ENCODE data around the gene SLC32A1.

The SLC32A1 gene

DNA sequence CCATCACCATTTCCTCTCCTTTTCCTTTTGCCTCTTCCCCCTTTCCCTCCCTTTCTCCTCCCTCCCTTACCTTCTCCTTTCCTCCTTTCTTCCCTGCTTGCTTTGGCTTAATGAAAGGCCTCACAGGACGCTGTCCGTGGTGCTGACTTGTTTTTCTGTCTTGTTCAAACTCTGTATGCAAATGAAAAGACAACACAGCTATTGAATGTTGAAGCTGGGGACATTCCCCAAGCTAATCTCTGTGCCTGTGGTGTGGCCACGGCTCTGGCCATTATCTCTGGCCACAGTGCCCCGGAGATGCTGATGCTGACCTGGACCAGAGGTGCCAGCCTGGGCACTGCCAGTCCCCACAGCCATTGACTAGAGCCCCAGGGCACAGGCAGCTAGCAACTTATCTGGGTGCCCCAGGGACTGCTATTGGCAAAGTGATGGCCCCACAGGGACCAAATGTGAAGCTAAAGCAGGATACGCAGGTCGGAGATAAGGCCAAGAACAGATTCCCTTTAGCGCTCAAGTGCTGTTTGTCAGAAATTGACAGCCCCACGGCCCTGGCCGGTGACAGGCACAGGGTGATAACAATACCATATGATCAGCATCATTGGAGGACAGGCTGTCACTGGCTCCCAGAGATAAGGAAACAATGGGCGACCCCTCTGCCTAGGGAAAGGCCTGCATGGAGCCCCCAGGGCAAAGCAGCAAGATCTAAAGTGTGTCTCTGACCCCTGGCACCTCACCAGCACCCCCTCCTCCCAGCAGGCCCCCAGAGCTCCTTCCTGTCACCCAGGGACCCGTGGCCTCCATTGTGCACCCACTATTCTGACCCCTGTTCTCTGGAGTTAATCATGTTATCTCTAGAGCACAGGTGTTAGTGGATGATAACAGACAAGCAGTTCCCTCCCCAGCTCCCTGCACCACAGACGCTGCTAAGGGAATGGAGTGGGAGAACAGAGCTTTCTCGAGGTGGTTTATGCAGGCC is 31.6 kb upstream of the SLC32A1 start:
- Histone ChIP-seq H3K4me2 (ENCODE audit: low read length) (no peak overlapping the region), H3K4me1 (ENCODE audit: control insufficient read depth, low read length) (no peaks in the 10 kb centered on the region), H4K20me1 (ENCODE audit: control insufficient read depth, insufficient read depth, low read depth, low read length) (no peaks in the 10 kb centered on the region), H3K9me3 (ENCODE audit: control insufficient read depth, insufficient read depth, low read length) (no peaks in the 10 kb centered on the region), H3K27ac (ENCODE audit: low read depth, low read length) (no peak overlapping the region), H3K9me2 (replicated peaks; ENCODE audit: control insufficient read depth, low read length) (no peaks in the 10 kb centered on the region), H3K79me2 (ENCODE audit: control insufficient read depth, low read length) (no peaks in the 10 kb centered on the region), H3K36me3 (ENCODE audit: control insufficient read depth, low read length) (no peaks in the 10 kb centered on the region), H3K4me3 (ENCODE audit: low read length) (no peak overlapping the region), H3K27me3 (ENCODE audit: control insufficient read depth, low read length) (peaks cover 7% of the 10 kb centered on the region; the same call in 1 of the 2 replicates), H3F3A (ENCODE audit: control insufficient read depth, insufficient read depth) (no peaks in the 10 kb centered on the region)
- no peak for TF ChIP-seq EZH2phosphoT487 (IDR thresholded peaks at IDR 0.05; ENCODE audit: borderline replicate concordance, low read length)
- TF ChIP-seq, protein P1, sequence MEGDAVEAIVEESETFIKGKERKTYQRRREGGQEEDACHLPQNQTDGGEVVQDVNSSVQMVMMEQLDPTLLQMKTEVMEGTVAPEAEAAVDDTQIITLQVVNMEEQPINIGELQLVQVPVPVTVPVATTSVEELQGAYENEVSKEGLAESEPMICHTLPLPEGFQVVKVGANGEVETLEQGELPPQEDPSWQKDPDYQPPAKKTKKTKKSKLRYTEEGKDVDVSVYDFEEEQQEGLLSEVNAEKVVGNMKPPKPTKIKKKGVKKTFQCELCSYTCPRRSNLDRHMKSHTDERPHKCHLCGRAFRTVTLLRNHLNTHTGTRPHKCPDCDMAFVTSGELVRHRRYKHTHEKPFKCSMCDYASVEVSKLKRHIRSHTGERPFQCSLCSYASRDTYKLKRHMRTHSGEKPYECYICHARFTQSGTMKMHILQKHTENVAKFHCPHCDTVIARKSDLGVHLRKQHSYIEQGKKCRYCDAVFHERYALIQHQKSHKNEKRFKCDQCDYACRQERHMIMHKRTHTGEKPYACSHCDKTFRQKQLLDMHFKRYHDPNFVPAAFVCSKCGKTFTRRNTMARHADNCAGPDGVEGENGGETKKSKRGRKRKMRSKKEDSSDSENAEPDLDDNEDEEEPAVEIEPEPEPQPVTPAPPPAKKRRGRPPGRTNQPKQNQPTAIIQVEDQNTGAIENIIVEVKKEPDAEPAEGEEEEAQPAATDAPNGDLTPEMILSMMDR (IDR thresholded peaks at IDR 0.05; ENCODE audit: low read depth, low read length, poor library complexity, severe bottlenecking) = no peak

DNA sequence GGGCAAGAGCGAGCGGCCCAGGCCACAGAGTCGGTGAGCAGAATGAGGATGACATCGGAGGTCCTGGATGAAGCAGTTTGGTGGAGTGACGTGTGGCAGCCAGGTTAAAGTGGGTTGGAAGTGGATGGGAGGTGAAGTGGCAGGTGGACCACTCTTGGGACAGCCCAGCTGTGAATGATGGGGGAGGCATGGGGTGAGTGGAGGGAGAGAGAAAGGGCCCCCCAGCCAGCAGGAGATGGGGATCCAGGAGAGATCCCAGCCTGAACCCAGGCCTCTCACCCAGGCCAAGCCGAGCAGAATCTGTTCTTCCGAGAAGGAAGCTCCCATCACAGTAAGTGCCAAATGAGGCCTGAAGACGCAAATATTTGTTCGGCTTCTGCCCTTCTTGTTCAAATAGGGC is 27.0 kb upstream of the SLC32A1 start:
- Histone ChIP-seq H3K4me3 (ENCODE audit: low read length) (no peak overlapping the region), H3K27ac (ENCODE audit: low read depth, low read length) (no peak overlapping the region), H3K36me3 (ENCODE audit: control insufficient read depth, low read length) (no peaks in the 10 kb centered on the region), H3F3A (ENCODE audit: control insufficient read depth, insufficient read depth) (no peaks in the 10 kb centered on the region), H3K27me3 (ENCODE audit: control insufficient read depth, low read length) (peaks cover 10% of the 10 kb centered on the region; the same call in 1 of the 2 replicates), H3K79me2 (ENCODE audit: control insufficient read depth, low read length) (no peaks in the 10 kb centered on the region), H3K4me1 (ENCODE audit: control insufficient read depth, low read length) (no peaks in the 10 kb centered on the region), H4K20me1 (ENCODE audit: control insufficient read depth, insufficient read depth, low read depth, low read length) (no peaks in the 10 kb centered on the region), H3K9me3 (ENCODE audit: control insufficient read depth, insufficient read depth, low read length) (no peaks in the 10 kb centered on the region), H3K4me2 (ENCODE audit: low read length) (no peak overlapping the region), H3K9me2 (replicated peaks; ENCODE audit: control insufficient read depth, low read length) (no peaks in the 10 kb centered on the region)
- no peak for TF ChIP-seq EZH2phosphoT487 (IDR thresholded peaks at IDR 0.05; ENCODE audit: borderline replicate concordance, low read length)
- TF ChIP-seq, protein P1 (IDR thresholded peaks at IDR 0.05; ENCODE audit: low read depth, low read length, poor library complexity, severe bottlenecking) = no peak

DNA sequence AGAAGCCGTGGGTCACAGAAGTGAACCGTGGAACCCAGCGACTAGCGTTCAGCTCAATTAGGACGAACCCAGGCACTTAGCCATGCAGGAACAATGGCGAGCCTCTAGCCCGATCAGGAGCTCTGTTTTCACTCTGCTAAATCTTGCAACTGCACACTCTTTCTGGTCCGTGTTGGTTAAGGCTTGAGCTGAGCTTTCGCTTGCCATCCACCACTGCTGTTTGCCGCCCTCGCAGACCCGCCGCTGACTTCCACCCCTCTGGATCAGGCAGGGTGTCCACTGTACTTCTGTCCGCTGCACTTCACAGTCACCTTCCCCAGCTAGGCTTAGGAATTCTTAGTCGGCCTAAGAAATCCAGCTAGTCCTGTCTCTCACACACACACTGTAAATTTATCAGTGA is 25.7 kb upstream of the SLC32A1 start:
- TF ChIP-seq EZH2phosphoT487 (IDR thresholded peaks at IDR 0.05; ENCODE audit: borderline replicate concordance, low read length) = no peak
- TF ChIP-seq, protein P1 (IDR thresholded peaks at IDR 0.05; ENCODE audit: low read depth, low read length, poor library complexity, severe bottlenecking) = no peak
- no peak overlapping the region for H3K4me3 ChIP-seq (ENCODE audit: low read length)
- H3F3A ChIP-seq (ENCODE audit: control insufficient read depth, insufficient read depth) = no peaks in the 10 kb centered on the region
- peaks cover 15% of the 10 kb centered on the region; the same call in 1 of the 2 replicates for H3K27me3 ChIP-seq (ENCODE audit: control insufficient read depth, low read length)
- no peaks in the 10 kb centered on the region for H3K36me3 ChIP-seq (ENCODE audit: control insufficient read depth, low read length)
- no peaks in the 10 kb centered on the region for H4K20me1 ChIP-seq (ENCODE audit: control insufficient read depth, insufficient read depth, low read depth, low read length)
- no peaks in the 10 kb centered on the region for H3K79me2 ChIP-seq (ENCODE audit: control insufficient read depth, low read length)
- H3K4me1 ChIP-seq (ENCODE audit: control insufficient read depth, low read length) = no peaks in the 10 kb centered on the region
- no peak overlapping the region for H3K27ac ChIP-seq (ENCODE audit: low read depth, low read length)
- H3K9me3 ChIP-seq (ENCODE audit: control insufficient read depth, insufficient read depth, low read length) = no peaks in the 10 kb centered on the region
- H3K4me2 ChIP-seq (ENCODE audit: low read length) = no peak overlapping the region
- H3K9me2 ChIP-seq (replicated peaks; ENCODE audit: control insufficient read depth, low read length) = no peaks in the 10 kb centered on the region
